ENCODE data around the gene SERPINB13. TPM values are rescaled to one million over a fixed set of nuclear protein-coding genes. Genes with fewer than 3 reads are reported as not detected.
"Not testable (repeated sequence)": the region's sequence is repeated elsewhere in the genome, so short reads cannot be mapped to it uniquely, and the experiment has no call there.

SERPINB13 gene
- total and polyA plus RNA-seq, 7 donors = 0.01 to 1.8 TPM; not detected in 5

GRCh38 chr18:63624863-63625262 is 37.7 kb downstream of the SERPINB13 start:
- intact Hi-C loops (cut with DNase I) = no loop called here
- Histone ChIP-seq H3K9me3 (peaks cover 5 to 13% (median 7%) of the 10 kb centered on the region in 4 donors), H3K4me3 (no peak overlapping the region), H3K27me3 (no peaks in the 10 kb centered on the region), H3K36me3 (no peaks in the 10 kb centered on the region), H3K4me1 (no peaks in the 10 kb centered on the region), H3K27ac (no peak overlapping the region)
- 87 to 92% methylated on average over 3 of the region's 3 CpGs for WGBS, 2 donors
- no peak for DNase-seq
- TF ChIP-seq CTCF (IDR thresholded peaks at IDR 0.05) (no peak), POLR2AphosphoS5 (IDR thresholded peaks at IDR 0.05) (no peak)

GRCh38 chr18:63626431-63626830 is 39.3 kb downstream of the SERPINB13 start:
- 73 to 82% methylated on average over 4 of the region's 4 CpGs for WGBS, 2 donors
- H3K9me3 ChIP-seq = peaks cover 3 to 13% (median 8%) of the 10 kb centered on the region in 4 donors
- H3K36me3 ChIP-seq = no peaks in the 10 kb centered on the region
- intact Hi-C loops (cut with DNase I) = no loop called here
- no peaks in the 10 kb centered on the region for H3K4me1 ChIP-seq
- DNase-seq = no peak
- TF ChIP-seq POLR2A (IDR thresholded peaks at IDR 0.05) (no peak), POLR2AphosphoS5 (IDR thresholded peaks at IDR 0.05) (no peak), CTCF (IDR thresholded peaks at IDR 0.05) (no peak), EP300 (IDR thresholded peaks at IDR 0.05) (no peak)
- no peak overlapping the region for H3K27ac ChIP-seq
- H3K4me3 ChIP-seq = no peak overlapping the region
- H3K27me3 ChIP-seq = no peaks in the 10 kb centered on the region

- intact Hi-C loops (cut with DNase I) = no loop called here
- H3K36me3 ChIP-seq = no peaks in the 10 kb centered on the region
- H3K27me3 ChIP-seq = no peaks in the 10 kb centered on the region
- no peak for TF ChIP-seq EP300 (IDR thresholded peaks at IDR 0.05)
- H3K4me3 ChIP-seq = no peak overlapping the region
- H3K27ac ChIP-seq = no peak overlapping the region
- peaks cover 3 to 13% (median 10%) of the 10 kb centered on the region in 4 donors for H3K9me3 ChIP-seq
- no peaks in the 10 kb centered on the region for H3K4me1 ChIP-seq
- DNase-seq = no peak
These were observed 40.7 kb downstream of the SERPINB13 start for GRCh38 chr18:63627819-63628218.

- Histone ChIP-seq H3K4me3 (no peak overlapping the region), H3K27ac (no peak overlapping the region), H3K27me3 (no peaks in the 10 kb centered on the region), H3K9me3 (peaks cover 0 to 4% (median 0%) of the 10 kb centered on the region in 4 donors), H3K36me3 (no peaks in the 10 kb centered on the region), H3K4me1 (peaks cover 0 to 4% (median 0%) of the 10 kb centered on the region in 4 donors)
- intact Hi-C loops (cut with DNase I) = no loop called here
- no peak for TF ChIP-seq POLR2AphosphoS5 (IDR thresholded peaks at IDR 0.05)
- TF ChIP-seq POLR2A (IDR thresholded peaks at IDR 0.05) = no peak
- TF ChIP-seq CTCF (IDR thresholded peaks at IDR 0.05) = no peak
- WGBS, 2 donors = 78 to 88% methylated on average over 6 of the region's 6 CpGs
- DNase-seq = no peak
These were observed 50.6 kb downstream of the SERPINB13 start for GRCh38 chr18:63637703-63638102.

GRCh38 chr18:63641157-63641680 is 54.1 kb downstream of the SERPINB13 start:
- H3K27ac ChIP-seq; DNase-seq; H3K9me3 ChIP-seq; H3K4me1 ChIP-seq; H3K4me3 ChIP-seq; intact Hi-C loops (cut with DNase I); H3K27me3 ChIP-seq; H3K36me3 ChIP-seq: not testable (repeated sequence)
- 87 to 95% methylated on average over 4 of the region's 4 CpGs for WGBS, 2 donors

- DNase-seq; intact Hi-C loops (cut with DNase I); H3K27ac ChIP-seq; H3K36me3 ChIP-seq; H3K4me1 ChIP-seq; H3K4me3 ChIP-seq; H3K27me3 ChIP-seq; H3K9me3 ChIP-seq: not testable (repeated sequence)
- 91 to 93% methylated on average over 4 of the region's 4 CpGs for WGBS, 2 donors
These were observed 55.7 kb downstream of the SERPINB13 start for GRCh38 chr18:63642668-63643356.

- DNase-seq; H3K4me3 ChIP-seq; H3K27me3 ChIP-seq; H3K4me1 ChIP-seq; H3K36me3 ChIP-seq; H3K9me3 ChIP-seq; H3K27ac ChIP-seq; intact Hi-C loops (cut with DNase I): not testable (repeated sequence)
- 76 to 88% methylated on average over 1 of the region's 2 CpGs for WGBS, 2 donors
These were observed 57.0 kb downstream of the SERPINB13 start, which contains the start of gene SERPINB4 for GRCh38 chr18:63644142-63644541. Gene SERPINB4 (minus strand): TSS chr18:63644256. CDS start chr18:63643577, 679 bp downstream.

- DNase-seq; intact Hi-C loops (cut with DNase I): not testable (repeated sequence)
- 48 to 95% methylated on average over 1 of the region's 1 CpG for WGBS, 2 donors
These were observed 57.6 kb downstream of the SERPINB13 start for GRCh38 chr18:63644694-63645093.

More at GRCh38 chr18:63644694-63645093, 57.6 kb downstream of the SERPINB13 start:
- H3K4me3 ChIP-seq, H3K36me3 ChIP-seq, H3K4me1 ChIP-seq, H3K9me3 ChIP-seq, H3K27ac ChIP-seq, H3K27me3 ChIP-seq: not testable (repeated sequence)

All from sigmoid colon (tissue), 7 donors.